Stimulated activated CD4-positive, alpha-beta T cell treated with anti-CD3 and anti-CD28 coated beads, TNF-alpha, amount 100 ng/mL, for 4 hours (primary cell): ENCODE measurements around the gene METTL25B.

Experiments used
- DNase-seq, 3 experiments: peaks; one replicate each; pipeline ENCODE4 v3.0.0-alpha.2; 2020; ENCODE audit warnings: low read depth in 3 of 3

Gene METTL25B

GRCh38 chr1:156726549-156727226 is 1.6 kb upstream of the METTL25B start:
- DNase-seq: peak in 1 of 3 experiments; percentile 28

GRCh38 chr1:156727492-156727891 is 777 bp upstream of the METTL25B start:
- DNase-seq: no peak

- peak; percentile 76 to 93 (median 92) for DNase-seq
Measured at GRCh38 chr1:156728599-156729462, 562 bp downstream of the METTL25B start, which contains the start of gene ISG20L2. ISG20L2 (minus strand) TSS chr1:156728766; CDS start chr1:156727652, 1,114 bp downstream.

- no peak for DNase-seq
Measured at GRCh38 chr1:156733989-156734584, 5.8 kb downstream of the METTL25B start.

- no peak for DNase-seq
Measured at GRCh38 chr1:156738407-156738806, 10.1 kb downstream of the METTL25B start.

- DNase-seq: no peak
Measured at GRCh38 chr1:156738916-156739315, 10.6 kb downstream of the METTL25B start.

- no peak for DNase-seq
Measured at GRCh38 chr1:156740237-156740740, 12.0 kb downstream of the METTL25B start.

GRCh38 chr1:156740741-156741480 is 12.6 kb downstream of the METTL25B start, which contains the start of gene MRPL24:
MRPL24 (minus strand) TSS chr1:156741088; CDS start chr1:156738704, 2,384 bp downstream.
- DNase-seq: peak; percentile 91 to 96 (median 91)

- no peak for DNase-seq
Measured at GRCh38 chr1:156741481-156741983, 13.3 kb downstream of the METTL25B start.

- DNase-seq: no peak
Measured at GRCh38 chr1:156742017-156742416, 13.7 kb downstream of the METTL25B start.

- DNase-seq: no peak
Measured at GRCh38 chr1:156742801-156743200, 14.5 kb downstream of the METTL25B start.

- DNase-seq: no peak
Measured at GRCh38 chr1:156743367-156744302, 15.4 kb downstream of the METTL25B start.

- no peak for DNase-seq
Measured at GRCh38 chr1:156744344-156744743, 16.1 kb downstream of the METTL25B start.

- no peak for DNase-seq
Measured at GRCh38 chr1:156744786-156745419, 16.6 kb downstream of the METTL25B start.

GRCh38 chr1:156745881-156746280 is 17.6 kb downstream of the METTL25B start:
- no peak for DNase-seq

GRCh38 chr1:156746406-156746727 is 18.1 kb downstream of the METTL25B start:
- DNase-seq: no peak

- DNase-seq: no peak
Measured at GRCh38 chr1:156746728-156747631, 18.7 kb downstream of the METTL25B start.
